Endothelial cell of umbilical vein (primary cell): ENCODE data around the gene MT1H. TPM values are rescaled to one million over a fixed set of nuclear protein-coding genes. Genes with fewer than 3 reads are reported as not detected.

Source experiments
- BruUV-seq: library from RNA; stranded (reverse); fragments of 400-500 nt; replicated peaks from 2 replicates; lab custom pipeline; 2021; lab: Mats Ljungman, UMichigan
- CTCF ChIA-PET: fragments of 300-600, 350-600 bp; sonication (Branson Sonifier 250); formaldehyde crosslinking; loops from one replicate; lab custom pipeline; 2021; ENCODE audit warnings: antibody characterized with exemption, inconsistent platforms; lab: Charles Lee
- POLR2A ChIA-PET: fragments of 300-600, 350-600 bp; sonication (Branson Sonifier 250); formaldehyde crosslinking; loops from one replicate; lab custom pipeline; 2021; ENCODE audit warnings: antibody characterized with exemption, inconsistent platforms; lab: Charles Lee
- DNase-seq: peaks from one replicate; pipeline ENCODE4 v3.0.0-alpha.2; 2011; ENCODE audit warnings: low read depth, low spot score
- FAIRE-seq: peaks from 2 replicates; lab custom pipeline; 2011; peaks lifted over from hg19 to GRCh38; lab: Jason Lieb, UNC
- H2AFZ ChIP-seq: 2 replicates; pipeline ENCODE4 v1.6.0; 2012; ENCODE audit warnings: low read depth, low read length, control low read depth, inconsistent platforms
- H3K27ac ChIP-seq: 2 replicates; pipeline ENCODE4 v1.5.1; 2011; ENCODE audit warnings: low read depth, mild to moderate bottlenecking, control low read depth, low read length, moderate library complexity; ENCODE audit not compliant: insufficient read depth
- H3K27me3 ChIP-seq, 2 experiments: 2 replicates each; pipeline versions ENCODE4 v1.6.0 to v1.6.1; 2011; ENCODE audit warnings: low read length in 2 of 2, mixed read lengths in 1 of 2; ENCODE audit not compliant: control insufficient read depth in 2 of 2, insufficient read depth in 2 of 2
- H3K36me3 ChIP-seq, 2 experiments: 2 replicates in 1 of 2; 3 replicates in 1 of 2; pipeline ENCODE4 v1.5.1; 2011; ENCODE audit warnings: low read length in 2 of 2, mild to moderate bottlenecking in 1 of 2, moderate library complexity in 1 of 2; ENCODE audit not compliant: control insufficient read depth in 2 of 2, insufficient read depth in 2 of 2; ENCODE audit errors: extremely low read depth in 1 of 2
- H3K4me1 ChIP-seq: 3 replicates; pipeline ENCODE4 v1.5.1; 2011; ENCODE audit warnings: mild to moderate bottlenecking, low read length; ENCODE audit not compliant: control insufficient read depth, insufficient read depth; ENCODE audit errors: extremely low read depth
- H3K4me2 ChIP-seq: 2 replicates; pipeline ENCODE4 v1.6.1; 2011; ENCODE audit warnings: low read length, control low read depth, mixed read lengths; ENCODE audit not compliant: insufficient read depth
- H3K4me3 ChIP-seq, 3 experiments: fragments of 200-600 bp in 1 of 3; sonication (generic), shearing (Covaris generic) in 1 of 3; replicated peaks in 1 of 3; 2 replicates each; pipeline ENCODE4 v1.5.1; 2011 to 2016; ENCODE audit warnings: control low read depth in 3 of 3, low read length in 3 of 3, mild to moderate bottlenecking in 2 of 3, inconsistent platforms in 1 of 3, low read depth in 1 of 3, moderate library complexity in 1 of 3; ENCODE audit not compliant: insufficient read depth in 1 of 3
- H3K79me2 ChIP-seq: 2 replicates; pipeline ENCODE4 v1.6.0; 2012; ENCODE audit warnings: low read length, inconsistent platforms; ENCODE audit not compliant: control insufficient read depth, insufficient read depth
- H3K9ac ChIP-seq: replicated peaks from 2 replicates; pipeline ENCODE3; 2011; ENCODE audit warnings: low read length, control low read depth; ENCODE audit not compliant: insufficient read depth; ENCODE audit errors: extremely low read depth
- H3K9me1 ChIP-seq: replicated peaks from 3 replicates; pipeline ENCODE4 v1.6.0; 2011; ENCODE audit warnings: mild to moderate bottlenecking, low read length; ENCODE audit not compliant: control insufficient read depth, insufficient read depth; ENCODE audit errors: extremely low read depth
- H3K9me3 ChIP-seq: replicated peaks from 2 replicates; pipeline ENCODE4 v1.5.1; 2012; ENCODE audit warnings: low read length, inconsistent platforms; ENCODE audit not compliant: control insufficient read depth, insufficient read depth
- H4K20me1 ChIP-seq: replicated peaks from 2 replicates; pipeline ENCODE3; 2011; ENCODE audit warnings: mild to moderate bottlenecking, low read length; ENCODE audit not compliant: control insufficient read depth, insufficient read depth; ENCODE audit errors: extremely low read depth
- EZH2 ChIP-seq: IDR thresholded peaks from 2 replicates; pipeline ENCODE4 v1.6.1; 2012; ENCODE audit warnings: borderline replicate concordance, low read depth, mild to moderate bottlenecking, moderate library complexity, low read length, inconsistent platforms; ENCODE audit not compliant: severe bottlenecking
- FOS ChIP-seq: IDR thresholded peaks from 2 replicates; pipeline ENCODE4 v1.6.1; 2011; ENCODE audit warnings: mild to moderate bottlenecking, low read length, moderate library complexity, borderline replicate concordance; ENCODE audit not compliant: insufficient read depth
- GATA2 ChIP-seq: IDR thresholded peaks from 2 replicates; pipeline ENCODE4 v1.7.0; 2011; ENCODE audit warnings: low read depth, mild to moderate bottlenecking, moderate library complexity, mixed read lengths, low read length; ENCODE audit not compliant: insufficient read length, insufficient read depth
- JUN ChIP-seq: IDR thresholded peaks from 2 replicates; pipeline ENCODE4 v1.6.1; 2011; ENCODE audit warnings: borderline replicate concordance, low read depth; ENCODE audit not compliant: insufficient read length, insufficient read depth
- MYC ChIP-seq: IDR thresholded peaks from one replicate; pipeline ENCODE4 v1.6.1; 2011; ENCODE audit warnings: mild to moderate bottlenecking, low read depth, low read length
- POLR2A ChIP-seq: IDR thresholded peaks from 2 replicates; pipeline ENCODE4 v1.6.1; 2012; ENCODE audit warnings: low read depth, mild to moderate bottlenecking, control low read depth, low read length
- POLR2AphosphoS5 ChIP-seq: IDR thresholded peaks from 2 replicates; pipeline ENCODE4 v1.6.1; 2012; ENCODE audit warnings: low read depth, mild to moderate bottlenecking, control low read depth, low read length, moderate library complexity; ENCODE audit not compliant: insufficient read depth
- dilution Hi-C: fragments of 300-500 bp; cut with MboI; formaldehyde crosslinking; loops from one replicate; pipeline ENCODE4 v1.15.0; 2019; ENCODE audit warnings: low sequenced_read_pairs; ENCODE audit not compliant: extremely low pct_ligation_motif_present
- intact Hi-C: fragments of 100-400 bp; cut with micrococcal nuclease; formaldehyde crosslinking; loops from one replicate; pipeline ENCODE4 v1.10.0; 2022
- polyA plus RNA-seq, 4 experiments: library from polyadenylated mRNA; depleted of rRNA in 3 of 4; stranded (reverse) in 3 of 4; unstranded in 1 of 4; fragments of >200 nt; gene quantifications; 2 replicates each; pipeline versions ENCODE4 v1.2.1 to v1.2.3, GENCODE V29; 2011 to 2012; ENCODE audit warnings: missing spikeins in 1 of 4
- total RNA-seq: library from RNA; stranded (reverse); gene quantifications from 2 replicates; pipeline ENCODE4 v1.2.3, GENCODE V29; 2021
- TF ChIP-seq, protein P1 (sequence below): IDR thresholded peaks from 2 replicates; pipeline ENCODE4 v1.6.1; 2011; ENCODE audit not compliant: insufficient read depth, insufficient read length
- TF ChIP-seq, protein P2 (sequence below), 2 donors: IDR thresholded peaks; 1 replicate in 1 of 2; 2 replicates in 1 of 2; pipeline ENCODE4 v1.5.1; 2011; ENCODE audit warnings: low read length in 2 of 2, mild to moderate bottlenecking in 2 of 2, moderate library complexity in 2 of 2, control low read depth in 1 of 2, inconsistent platforms in 1 of 2, low read depth in 1 of 2; ENCODE audit not compliant: insufficient read depth in 1 of 2; ENCODE audit errors: extremely low read depth in 1 of 2

The MT1H gene
- total and polyA plus RNA-seq, 2 donors (not counting 3 experiments of a cell fraction or from before 2014, with no cell fraction given) = not detected

- Histone ChIP-seq H3K27me3 (no peaks in the 10 kb centered on the region), H3K4me2 (peak overlapping the region; percentile 75), H2AFZ (no peak overlapping the region), H3K79me2 (peaks cover 12% of the 10 kb centered on the region), H3K9me1 (no peaks in the 10 kb centered on the region), H3K4me3 (peak overlapping the region in 2 of 3 experiments; percentile 2 to 64), H3K9me3 (no peaks in the 10 kb centered on the region), H3K27ac (peak overlapping the region; percentile 61), H3K4me1 (peaks cover 12% of the 10 kb centered on the region), H3K9ac (no peak overlapping the region), H3K36me3 (no peaks in the 10 kb centered on the region), H4K20me1 (no peaks in the 10 kb centered on the region)
- BruUV-seq = no TSS peak
- TF ChIP-seq POLR2AphosphoS5 = no peak
- no peak for TF ChIP-seq MYC
- TF ChIP-seq, protein P1, sequence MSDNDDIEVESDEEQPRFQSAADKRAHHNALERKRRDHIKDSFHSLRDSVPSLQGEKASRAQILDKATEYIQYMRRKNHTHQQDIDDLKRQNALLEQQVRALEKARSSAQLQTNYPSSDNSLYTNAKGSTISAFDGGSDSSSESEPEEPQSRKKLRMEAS = no peak
- no peak for TF ChIP-seq JUN
- no peak for TF ChIP-seq GATA2
- TF ChIP-seq FOS = no peak
- TF ChIP-seq POLR2A = no peak
- TF ChIP-seq, protein P2, sequence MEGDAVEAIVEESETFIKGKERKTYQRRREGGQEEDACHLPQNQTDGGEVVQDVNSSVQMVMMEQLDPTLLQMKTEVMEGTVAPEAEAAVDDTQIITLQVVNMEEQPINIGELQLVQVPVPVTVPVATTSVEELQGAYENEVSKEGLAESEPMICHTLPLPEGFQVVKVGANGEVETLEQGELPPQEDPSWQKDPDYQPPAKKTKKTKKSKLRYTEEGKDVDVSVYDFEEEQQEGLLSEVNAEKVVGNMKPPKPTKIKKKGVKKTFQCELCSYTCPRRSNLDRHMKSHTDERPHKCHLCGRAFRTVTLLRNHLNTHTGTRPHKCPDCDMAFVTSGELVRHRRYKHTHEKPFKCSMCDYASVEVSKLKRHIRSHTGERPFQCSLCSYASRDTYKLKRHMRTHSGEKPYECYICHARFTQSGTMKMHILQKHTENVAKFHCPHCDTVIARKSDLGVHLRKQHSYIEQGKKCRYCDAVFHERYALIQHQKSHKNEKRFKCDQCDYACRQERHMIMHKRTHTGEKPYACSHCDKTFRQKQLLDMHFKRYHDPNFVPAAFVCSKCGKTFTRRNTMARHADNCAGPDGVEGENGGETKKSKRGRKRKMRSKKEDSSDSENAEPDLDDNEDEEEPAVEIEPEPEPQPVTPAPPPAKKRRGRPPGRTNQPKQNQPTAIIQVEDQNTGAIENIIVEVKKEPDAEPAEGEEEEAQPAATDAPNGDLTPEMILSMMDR (IDR thresholded peaks at IDR 0.05; ENCODE audit: extremely low read depth in 1 of 2, insufficient read depth in 1 of 2, low read depth in 1 of 2, low read length in 2 of 2) = no peak
- no peak for TF ChIP-seq EZH2
- dilution Hi-C loops = no loop called here
- intact Hi-C loops = loop anchor here (1.0 kb wide), 1 partner anchor 56 kb away; the partner anchor contains the start of gene MT1X
- ChIA-PET CTCF (interaction anchor here (0.9 to 1.8 kb wide), 8 partner anchors 9 to 45 kb away, joined by 3 to 8 read pairs (median 4); no protein-coding TSS in a partner anchor), POLR2A (interaction anchor here (0.6 to 3.3 kb wide), 4 partner anchors 9 to 104 kb away, joined by 3 to 51 read pairs (median 12); partner anchors contain the start of gene MT2A)
- DNase-seq (no peak), FAIRE-seq (no peak)
Measured at GRCh38 chr16:56626685-56627084, 42.9 kb upstream of the MT1H start.
